GM12873 (cell line): ENCODE results near the gene IQCF6.

Experiments
- CTCF ChIP-seq: IDR thresholded peaks from 2 replicates; pipeline ENCODE4 v1.5.1; 2012; ENCODE audit warnings: low read depth, mild to moderate bottlenecking, moderate library complexity, low read length, control low read depth; ENCODE audit not compliant: insufficient read depth; ENCODE audit errors: missing control alignments

IQCF6 gene

GRCh38 chr3:51735039-51735438 is 44.0 kb downstream of the IQCF6 start:
- TF ChIP-seq CTCF = no peak

- TF ChIP-seq CTCF = no peak
Observed at GRCh38 chr3:51734572-51734907, 44.5 kb downstream of the IQCF6 start.

- TF ChIP-seq CTCF = no peak
Observed at GRCh38 chr3:51733859-51734571, 45.0 kb downstream of the IQCF6 start.

- TF ChIP-seq CTCF = no peak
Observed at GRCh38 chr3:51729042-51729633, 49.9 kb downstream of the IQCF6 start.
